Mesenteric fat pad (tissue), 1 donor: Measurements from ENCODE around the gene NBEAL2. TPM values are rescaled to one million over a fixed set of nuclear protein-coding genes. Genes with fewer than 3 reads are reported as not detected.

Experiments
- DNase-seq: peaks from one replicate; pipeline ENCODE4 v3.0.0-alpha.2; 2020; ENCODE audit warnings: low spot score
- total RNA-seq: library from RNA; stranded (reverse); fragmentation: NEBNext Ultra II Directional; extraction: Animal tissue kit (Norgen Biotek cat#: 25700); gene quantifications from one replicate; pipeline ENCODE4 v1.2.1, GENCODE V29; 2021
- donor health status: DM: yes; HTN: yes; CAD: no.

Gene NBEAL2
- total RNA-seq, 1 donor from 2014 or later: 42.9 TPM

- DNase-seq: peak; percentile 57
Observed at GRCh38 chr3:46942481-46943236, 36.8 kb upstream of the NBEAL2 start.

GRCh38 chr3:46943237-46944187, 36.0 kb upstream of the NBEAL2 start:
- DNase-seq: no peak

GRCh38 chr3:46944191-46944590, 35.3 kb upstream of the NBEAL2 start:
- DNase-seq: no peak

DNA sequence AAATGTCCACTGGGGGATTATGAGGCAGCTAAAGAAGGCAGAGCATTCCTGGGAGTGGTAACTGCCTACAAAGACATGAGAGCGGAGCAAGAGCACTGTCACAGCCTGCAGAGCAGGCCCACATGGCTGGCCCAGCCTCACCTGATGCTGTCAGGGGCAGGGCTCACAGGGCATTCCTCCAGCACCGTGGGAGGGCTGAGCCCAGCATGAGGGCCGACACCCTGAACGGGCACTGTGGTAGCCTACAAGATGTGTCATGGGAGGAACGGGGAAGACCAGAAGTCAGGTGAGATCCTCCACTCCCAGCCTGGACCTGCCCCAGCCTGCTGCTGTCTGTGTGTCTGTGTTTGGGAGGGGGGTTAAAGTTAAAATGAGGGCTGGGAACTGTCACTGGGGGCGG, 33.0 kb upstream of the NBEAL2 start:
- DNase-seq: no peak

DNA sequence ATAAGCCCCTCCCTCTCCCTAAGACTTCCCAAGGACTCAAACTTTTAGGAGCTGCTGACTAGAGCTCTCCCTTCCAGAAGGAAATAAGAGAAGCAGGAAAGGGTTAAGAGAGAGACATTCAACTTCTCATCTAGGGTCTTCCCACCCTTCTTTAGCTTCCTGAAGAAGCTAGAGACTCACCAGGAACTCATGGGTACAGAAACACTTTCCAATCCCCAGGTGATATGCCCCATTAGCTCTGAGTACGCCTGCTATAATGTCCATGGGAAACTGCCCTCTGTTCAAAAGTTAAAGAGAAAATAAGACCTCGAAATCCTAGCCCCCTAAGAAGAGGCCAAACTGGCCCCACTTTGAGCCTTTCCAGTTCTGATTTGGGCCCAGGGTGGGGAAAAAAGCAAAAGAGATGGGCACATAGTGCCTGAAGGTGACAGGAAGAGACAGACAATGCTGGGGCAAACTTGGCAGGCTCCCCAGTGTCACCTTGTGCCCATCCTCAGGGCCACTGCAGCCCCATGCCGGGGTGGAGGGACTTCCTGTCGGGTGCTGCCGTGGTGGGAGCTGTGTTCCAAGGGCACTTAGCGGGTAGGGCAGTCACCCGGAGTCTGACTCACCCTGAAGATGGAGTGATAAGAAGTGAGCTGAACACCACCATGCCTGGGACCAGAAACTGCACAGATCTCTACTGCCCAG, 32.5 kb upstream of the NBEAL2 start:
- DNase-seq: no peak

DNA sequence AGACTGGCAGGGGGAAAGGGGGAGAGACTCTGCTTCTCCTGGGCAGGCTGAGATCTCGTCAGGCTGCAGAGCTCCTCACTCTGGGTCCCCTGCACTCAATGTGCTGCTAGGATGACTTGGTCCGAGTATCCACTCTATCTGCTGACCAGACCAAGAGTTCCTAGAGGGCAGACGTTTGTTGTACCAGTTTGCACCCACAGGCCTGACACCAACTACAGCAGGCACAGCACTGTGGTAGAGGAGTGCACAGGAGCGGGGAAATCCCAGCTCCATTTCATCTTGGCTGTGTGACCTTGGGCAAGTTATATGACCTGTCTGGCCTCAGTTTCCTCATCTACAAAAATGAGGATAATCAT, 31.9 kb upstream of the NBEAL2 start:
- DNase-seq: no peak

GRCh38 chr3:46947981-46948791, 31.3 kb upstream of the NBEAL2 start:
- no peak for DNase-seq

DNA sequence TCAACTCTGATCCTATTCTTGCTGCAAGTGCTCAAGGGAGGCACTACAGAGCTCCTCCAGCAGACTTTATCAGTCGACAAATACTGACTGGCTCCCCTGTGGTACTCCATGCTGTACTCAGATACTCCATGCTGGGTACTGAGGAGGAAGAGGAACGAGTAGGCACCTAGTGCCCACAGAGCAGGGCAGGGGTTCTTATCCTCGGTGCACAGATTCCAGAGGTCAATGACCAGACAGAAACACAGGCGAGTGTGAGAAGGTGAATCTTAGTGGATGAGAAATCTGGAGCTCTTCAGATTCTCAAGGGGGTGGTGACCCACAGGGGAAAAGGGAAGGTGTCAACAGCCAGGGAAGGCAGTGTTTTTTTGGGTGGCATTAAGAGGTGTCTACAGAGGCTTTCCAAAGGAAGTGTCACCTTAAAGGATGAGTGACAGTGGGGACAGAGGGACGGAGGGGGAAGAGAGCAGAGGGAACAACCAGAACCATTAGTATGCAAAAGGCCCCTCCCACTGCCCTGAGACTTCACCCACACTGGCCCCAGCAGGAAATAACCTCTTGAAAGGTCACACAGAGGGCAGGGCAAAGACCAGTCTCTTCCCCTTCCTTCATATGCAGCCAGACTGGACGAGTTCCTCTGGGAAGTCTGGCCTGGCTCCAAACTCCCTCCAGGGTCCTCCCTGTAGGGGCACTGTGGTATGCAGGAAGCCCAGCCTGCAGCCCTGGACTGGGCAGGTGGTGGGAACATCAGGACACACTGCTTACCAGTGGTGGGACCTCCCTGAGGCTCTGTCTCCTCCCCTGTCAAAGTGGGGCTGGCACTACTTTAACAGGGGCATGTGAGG, 30.4 kb upstream of the NBEAL2 start:
- no peak for DNase-seq

GRCh38 chr3:46950177-46950576, 29.3 kb upstream of the NBEAL2 start:
- no peak for DNase-seq

GRCh38 chr3:46950650-46951241, 28.7 kb upstream of the NBEAL2 start:
- DNase-seq: no peak

DNA sequence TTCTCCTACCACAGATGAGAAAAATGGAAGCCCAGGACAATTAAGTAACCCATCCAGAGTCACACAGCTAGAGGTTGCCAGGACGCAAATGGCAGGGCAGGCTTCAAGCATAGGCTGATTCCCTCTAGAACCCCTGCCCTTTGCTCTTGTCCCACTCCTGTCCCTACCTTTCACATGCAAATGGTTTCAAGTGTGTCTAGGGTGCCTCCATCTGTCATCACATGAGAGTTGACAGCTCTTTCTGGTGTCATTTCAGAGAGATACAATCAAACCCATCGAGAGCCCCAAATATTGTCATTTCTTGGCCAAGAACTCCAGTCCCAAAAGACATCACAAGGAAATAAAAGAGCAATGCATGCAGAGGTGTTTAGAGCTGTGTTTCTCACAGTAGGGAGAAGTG, 26.7 kb upstream of the NBEAL2 start:
- no peak for DNase-seq

DNA sequence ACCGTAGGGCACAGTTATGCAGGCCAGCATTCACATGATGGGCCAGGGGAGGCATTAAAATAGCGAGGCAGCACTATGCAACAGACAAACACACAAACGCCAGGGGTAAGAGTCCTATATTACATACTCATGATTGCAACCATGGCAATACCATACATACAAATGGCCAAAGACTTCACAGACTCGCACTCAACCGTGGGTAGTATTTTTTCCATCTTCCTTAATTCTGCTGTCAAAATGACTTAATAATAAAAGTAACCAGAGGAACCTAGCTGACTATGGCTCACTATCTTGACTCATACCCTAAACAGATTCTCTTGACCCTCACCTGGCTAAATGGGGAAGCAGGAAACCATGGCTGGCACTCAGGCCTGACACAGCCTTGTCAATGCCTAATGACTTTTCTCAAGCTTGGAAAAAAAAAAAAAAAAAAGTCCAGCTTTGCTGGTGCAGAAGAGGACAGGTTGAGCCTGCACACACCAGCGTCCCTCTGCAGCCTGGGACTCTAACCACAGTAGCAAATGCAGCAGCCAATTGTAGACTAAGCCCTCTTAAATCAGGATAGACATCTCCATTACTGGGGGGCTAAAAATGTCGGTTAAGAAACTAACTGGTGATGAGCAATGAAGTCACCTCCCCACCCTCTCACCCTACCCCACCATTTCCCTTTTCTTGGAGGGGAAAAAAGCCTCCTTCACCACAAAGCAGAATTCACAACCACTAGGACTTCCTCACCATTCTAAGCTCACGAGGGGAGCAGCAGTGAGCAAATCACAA, 26.0 kb upstream of the NBEAL2 start:
- DNase-seq: no peak

- DNase-seq: no peak
Observed at GRCh38 chr3:46954178-46954577, 25.3 kb upstream of the NBEAL2 start.

DNA sequence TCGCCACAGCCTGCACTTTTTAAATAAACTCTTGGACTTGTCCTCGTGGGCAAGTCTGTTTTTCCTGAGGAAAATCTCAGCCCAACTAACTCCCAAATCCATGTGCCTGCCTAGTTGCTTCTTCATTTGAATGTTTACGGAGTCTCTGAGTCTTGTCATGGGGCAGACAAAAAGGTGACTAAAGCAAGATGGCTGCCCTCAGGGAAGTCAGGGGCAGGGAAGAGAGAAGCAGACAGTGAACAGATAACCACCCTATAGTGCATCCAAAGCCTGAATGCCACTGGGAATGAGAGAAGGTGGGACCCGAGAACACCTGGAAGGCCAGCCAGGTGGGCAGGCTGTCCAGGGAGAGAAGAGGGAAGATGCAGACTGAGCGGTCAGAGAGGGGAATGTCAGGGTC, 24.3 kb upstream of the NBEAL2 start:
- DNase-seq: no peak

- DNase-seq: no peak
Observed at GRCh38 chr3:46955801-46956259, 23.6 kb upstream of the NBEAL2 start.

- no peak for DNase-seq
Observed at GRCh38 chr3:46957092-46957820, 22.2 kb upstream of the NBEAL2 start.

GRCh38 chr3:46958467-46959160, 20.9 kb upstream of the NBEAL2 start:
- no peak for DNase-seq

GRCh38 chr3:46959161-46959511, 20.3 kb upstream of the NBEAL2 start:
- DNase-seq: no peak
